Skin of body (tissue), 2 donors: ENCODE measurements around the gene SLC6A1. TPM values are rescaled to one million over a fixed set of nuclear protein-coding genes. Genes with fewer than 3 reads are reported as not detected.
A peak's percentile ranks its signal among the peaks of the same experiment; 100 is the strongest.

Source experiments
- DNase-seq: peaks from one replicate; lab custom pipeline; 2025; lab: John Stamatoyannopoulos, UW
- total RNA-seq: library from RNA; depleted of rRNA; stranded (reverse); fragments of >200 nt; gene quantifications from one replicate; pipeline ENCODE4 v1.2.3, GENCODE V29; 2014

Gene SLC6A1
- total RNA-seq, 1 donor from 2014 or later, result 1.7 TPM

DNA sequence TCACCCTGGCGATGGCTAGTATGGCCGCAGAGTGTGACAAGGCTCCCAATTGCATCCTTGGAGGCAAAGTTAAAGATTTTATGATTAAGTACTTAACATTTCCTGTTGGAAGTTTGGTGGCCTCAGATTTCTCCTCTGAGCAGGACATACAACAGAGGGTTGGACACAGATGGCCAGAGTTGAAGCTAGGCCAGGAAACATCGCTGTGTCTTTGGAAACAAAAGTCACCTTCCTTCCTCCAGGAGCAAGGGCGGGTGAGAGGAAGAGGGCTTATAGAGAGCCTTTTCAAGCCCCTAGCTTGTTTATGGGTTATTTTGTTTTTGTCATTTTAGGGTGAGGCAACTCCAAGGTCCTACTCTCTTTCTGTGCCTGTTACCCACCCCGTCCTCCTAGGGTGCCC, 24.2 kb downstream of the SLC6A1 start:
- no peak for DNase-seq

DNA sequence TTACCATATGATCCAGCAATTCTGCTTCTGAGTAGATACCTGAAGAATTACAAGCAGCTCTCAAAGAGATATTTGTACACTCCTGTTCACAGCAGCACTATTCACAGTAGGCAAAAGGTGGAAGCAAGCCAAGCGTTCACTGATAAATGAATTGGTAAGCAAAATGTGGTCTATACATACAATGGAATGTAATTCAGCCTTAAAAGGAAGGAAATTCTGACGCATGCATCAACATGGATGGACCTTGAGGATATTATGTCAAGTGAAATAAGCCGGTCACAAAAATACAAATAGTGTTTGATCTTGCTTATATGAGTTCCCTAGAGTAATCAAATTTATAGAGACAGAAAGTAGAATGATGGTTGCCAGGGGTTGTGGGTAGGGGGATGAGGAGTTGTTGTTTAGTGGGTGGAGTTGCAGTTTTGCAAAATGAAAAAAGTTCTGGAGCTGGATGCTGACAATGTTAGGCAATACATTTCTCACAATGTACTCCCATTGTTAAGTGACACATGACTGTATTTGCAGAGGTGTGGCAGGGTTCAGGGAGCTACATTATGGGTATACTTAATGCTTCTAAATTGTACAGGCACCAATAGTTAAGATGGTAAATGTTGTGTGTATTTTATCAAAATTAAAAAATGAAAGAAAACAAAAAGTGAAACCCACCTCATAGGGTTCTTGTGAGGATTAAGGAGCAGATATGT, 26.7 kb downstream of the SLC6A1 start:
- DNase-seq, result peak; percentile 5

DNA sequence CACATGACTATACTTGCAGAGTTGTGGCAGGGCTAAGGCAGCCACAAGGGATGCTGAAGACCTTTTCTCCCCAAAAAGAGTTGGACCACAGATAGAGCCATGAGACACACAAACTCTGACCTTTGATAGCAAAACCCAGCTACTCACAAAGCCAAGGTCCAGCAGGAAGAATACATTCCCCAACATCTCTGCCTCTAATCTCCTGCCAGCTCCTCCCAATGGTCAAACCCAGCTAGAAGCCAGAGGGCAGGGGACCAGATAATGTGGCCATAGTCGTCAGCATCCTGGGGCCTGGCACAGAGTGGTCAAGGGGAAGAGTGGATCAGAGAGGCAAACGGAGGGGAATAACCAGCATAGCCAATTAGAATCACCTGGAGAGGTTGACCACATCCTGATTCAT, 28.2 kb downstream of the SLC6A1 start:
- DNase-seq, result no peak

DNA sequence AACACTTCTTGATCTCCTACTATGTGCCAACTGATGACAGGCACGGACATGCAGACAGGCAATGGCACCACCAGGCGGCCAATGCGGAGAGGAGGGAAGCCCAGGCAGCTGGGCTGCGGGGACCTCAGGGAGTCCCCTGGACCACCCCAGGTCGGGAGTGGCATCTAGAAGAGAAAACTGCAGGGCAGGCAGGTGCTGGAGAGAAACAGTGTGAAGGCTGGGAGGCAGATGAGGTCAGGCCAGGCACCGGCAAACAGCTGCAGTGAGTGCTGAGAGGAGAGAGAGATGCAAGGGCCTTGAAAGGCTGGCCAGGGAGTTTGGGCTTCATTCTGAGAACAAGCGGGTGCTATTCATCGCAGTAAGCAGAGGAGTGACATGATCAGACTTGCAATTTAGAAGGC, 29.1 kb downstream of the SLC6A1 start:
- no peak for DNase-seq

DNA sequence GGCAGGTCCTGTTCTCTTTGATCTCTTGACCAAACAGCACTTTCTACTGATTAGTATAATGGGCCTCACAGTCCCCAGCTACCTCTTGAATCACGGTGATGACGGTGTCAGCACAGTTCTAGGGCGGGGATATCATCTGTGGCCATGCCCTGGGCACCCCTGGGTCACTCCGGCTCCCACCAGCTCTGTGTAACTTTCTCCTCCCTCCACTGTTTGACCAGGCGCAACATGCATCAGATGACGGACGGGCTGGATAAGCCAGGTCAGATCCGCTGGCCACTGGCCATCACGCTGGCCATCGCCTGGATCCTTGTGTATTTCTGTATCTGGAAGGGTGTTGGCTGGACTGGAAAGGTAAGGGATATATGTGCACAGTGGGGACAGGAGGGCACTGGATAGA, 29.6 kb downstream of the SLC6A1 start:
- DNase-seq, result no peak

DNA sequence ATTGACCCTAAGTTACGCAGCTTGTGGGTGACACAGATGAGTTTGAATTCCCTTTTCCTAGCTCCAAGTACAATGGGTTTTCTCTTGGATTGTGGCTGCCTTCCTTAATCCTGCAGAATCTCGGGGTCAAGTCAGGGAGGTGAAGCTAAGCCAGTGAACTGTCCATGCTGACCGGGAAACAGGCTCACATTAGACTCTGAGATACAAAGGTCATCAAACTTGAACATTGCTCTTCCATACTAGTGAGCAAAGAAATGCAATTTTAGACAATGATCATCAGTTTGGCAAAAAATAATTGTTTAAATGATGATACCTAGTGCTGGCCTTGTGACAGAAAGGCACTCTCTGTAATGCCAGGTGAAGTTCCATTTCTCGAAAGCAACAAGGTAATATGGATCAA, 31.6 kb downstream of the SLC6A1 start:
- DNase-seq, result no peak

DNA sequence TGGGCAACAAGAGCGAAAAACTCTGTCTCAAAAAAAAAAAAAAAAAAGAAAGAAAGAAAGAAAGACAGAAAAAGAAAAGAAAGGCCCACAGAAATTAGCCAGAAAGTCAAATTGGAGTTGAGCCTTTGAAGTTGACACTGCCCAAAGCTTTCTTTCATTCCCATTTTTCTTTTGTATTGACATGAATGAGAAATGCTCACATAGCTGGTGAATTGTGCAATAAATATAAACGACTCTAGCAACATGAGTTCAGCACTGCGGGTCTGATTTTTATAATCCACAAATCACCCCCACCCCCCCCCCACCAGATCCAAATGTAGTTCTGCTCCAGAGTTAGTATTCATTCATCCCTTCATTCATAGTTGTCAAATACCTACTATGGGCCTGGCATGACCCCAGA, 37.4 kb downstream of the SLC6A1 start:
- DNase-seq, result no peak

DNA sequence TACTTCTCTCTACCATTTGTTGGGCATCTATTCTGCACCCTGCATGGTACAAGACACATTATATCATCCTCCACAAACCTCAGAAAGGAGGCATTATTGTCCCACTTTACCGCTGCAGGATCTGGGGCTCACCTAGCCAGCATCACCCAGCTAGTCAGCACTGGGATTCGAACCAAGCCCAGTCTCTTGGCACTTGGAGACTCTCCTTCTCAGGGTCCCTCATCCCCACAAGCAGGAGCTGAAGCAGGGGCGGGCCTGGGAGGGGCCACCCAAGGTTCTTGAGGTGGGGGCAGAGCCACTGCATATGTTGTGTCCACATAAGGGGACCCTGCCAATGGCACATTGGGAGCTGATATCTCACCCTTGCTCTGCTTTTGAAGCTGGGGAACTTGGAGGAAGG, 41.3 kb downstream of the SLC6A1 start:
- DNase-seq, result no peak

DNA sequence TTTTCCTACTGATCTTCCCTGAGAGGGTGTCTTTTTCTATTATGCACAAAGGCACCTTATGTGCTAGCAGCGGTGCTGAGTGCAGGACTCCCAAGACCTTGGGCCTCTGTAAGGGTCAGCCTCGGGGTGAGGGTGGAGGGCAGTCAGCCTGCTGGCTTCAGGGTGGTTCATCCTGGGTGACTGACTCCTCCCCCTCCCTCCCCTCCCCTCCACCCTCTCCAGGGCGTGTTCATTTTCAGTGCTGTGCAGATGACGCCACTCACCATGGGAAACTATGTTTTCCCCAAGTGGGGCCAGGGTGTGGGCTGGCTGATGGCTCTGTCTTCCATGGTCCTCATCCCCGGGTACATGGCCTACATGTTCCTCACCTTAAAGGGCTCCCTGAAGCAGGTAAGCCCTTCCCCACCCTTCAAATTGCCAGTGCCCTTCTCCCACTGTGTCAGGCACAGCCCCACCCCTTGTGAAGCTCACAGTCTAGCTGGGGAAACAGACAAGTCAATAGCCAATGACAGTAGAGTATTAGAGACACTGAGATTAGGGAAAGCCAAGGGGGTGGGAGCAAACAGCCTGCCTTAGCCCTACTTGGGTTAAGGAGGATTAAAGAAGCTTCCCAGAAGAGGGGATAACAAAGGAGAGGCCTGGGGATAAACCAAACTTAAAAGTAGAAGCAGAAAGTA, 41.9 kb downstream of the SLC6A1 start:
- no peak for DNase-seq

DNA sequence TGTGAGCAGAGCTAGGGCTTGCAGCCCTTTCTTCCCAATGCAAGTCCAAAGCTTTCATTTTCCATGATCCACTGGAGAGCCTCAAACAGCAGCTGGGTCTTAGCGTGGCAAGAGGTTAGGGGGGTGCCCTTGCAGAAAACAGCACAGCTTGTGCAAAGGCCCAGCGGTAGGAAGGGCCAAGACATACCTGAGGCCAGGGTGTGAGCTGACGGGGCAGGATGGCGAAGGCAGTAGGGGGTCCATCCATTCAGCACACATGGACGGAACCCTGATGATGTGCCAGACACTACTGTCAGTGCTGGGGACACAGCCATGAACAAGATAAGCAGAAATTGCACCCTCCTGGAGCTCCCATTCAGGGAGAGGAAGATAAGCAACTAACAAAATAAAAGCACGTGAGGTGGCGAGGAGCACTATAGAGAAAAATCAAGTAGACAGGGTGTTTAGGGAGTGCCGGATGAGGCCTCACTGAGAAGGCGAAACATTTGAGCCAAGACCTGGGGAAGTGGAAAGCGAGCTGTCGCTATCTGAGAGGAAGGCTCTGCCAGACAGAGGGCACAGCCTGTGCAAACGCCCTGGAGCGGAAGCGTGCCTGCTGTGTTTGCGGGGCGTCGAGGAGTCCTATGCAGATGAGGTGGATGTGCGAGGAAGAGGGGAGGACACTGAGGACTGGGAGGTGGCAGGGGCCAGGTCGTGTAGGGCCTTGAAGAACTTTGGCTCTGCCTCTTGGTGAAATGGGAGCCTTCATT, 43.4 kb downstream of the SLC6A1 start:
- no peak for DNase-seq

DNA sequence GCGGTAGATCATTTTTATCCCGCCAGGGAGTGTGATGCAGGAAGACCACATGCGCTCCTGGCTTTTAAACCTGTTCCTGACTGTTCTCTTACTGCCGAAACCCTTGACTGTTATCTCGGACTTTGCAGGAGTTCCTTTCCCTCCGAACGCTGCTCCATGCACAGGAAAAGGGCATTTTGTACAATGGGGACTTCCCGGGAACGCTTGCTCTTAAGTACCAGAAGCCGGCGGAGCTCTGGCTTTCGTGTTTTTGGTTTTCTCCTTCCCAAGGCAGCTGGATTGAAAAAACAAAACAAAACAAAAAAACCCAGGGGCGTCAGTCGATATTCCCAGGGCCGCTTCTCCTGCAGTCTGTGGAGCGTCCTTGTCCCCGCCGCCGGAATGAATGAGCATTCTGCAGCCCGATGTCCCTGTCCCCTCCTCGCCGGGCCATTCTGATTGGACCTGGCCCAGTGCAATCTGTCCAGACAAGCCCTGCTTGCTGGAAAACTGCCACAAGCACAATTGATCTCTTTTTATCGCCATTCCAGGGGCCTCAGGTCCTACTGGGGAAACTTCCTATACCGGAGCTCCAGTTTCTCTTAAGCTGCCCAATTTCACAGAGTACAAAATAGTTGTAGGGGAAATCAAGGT, 44.8 kb downstream of the SLC6A1 start:
- no peak for DNase-seq

DNA sequence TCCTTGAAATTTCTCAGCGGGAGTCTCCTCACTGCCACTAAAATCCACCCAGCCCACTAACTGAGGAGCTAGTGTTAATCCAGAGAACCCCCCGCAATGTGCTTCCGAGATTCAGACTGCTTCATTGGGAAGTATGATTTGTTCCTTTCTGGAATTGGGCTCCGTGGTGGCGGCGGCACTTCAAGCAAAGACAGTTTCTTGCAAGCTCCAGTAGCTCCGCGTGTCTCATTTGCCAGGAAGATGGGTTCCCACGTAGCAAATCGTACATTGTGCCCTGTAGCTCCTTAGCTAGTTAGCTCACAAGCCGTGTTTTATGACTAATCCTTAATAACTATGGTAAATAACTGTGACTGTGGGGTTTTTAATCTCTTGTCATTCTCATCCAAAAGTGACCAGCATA, 45.4 kb downstream of the SLC6A1 start:
- no peak for DNase-seq

DNA sequence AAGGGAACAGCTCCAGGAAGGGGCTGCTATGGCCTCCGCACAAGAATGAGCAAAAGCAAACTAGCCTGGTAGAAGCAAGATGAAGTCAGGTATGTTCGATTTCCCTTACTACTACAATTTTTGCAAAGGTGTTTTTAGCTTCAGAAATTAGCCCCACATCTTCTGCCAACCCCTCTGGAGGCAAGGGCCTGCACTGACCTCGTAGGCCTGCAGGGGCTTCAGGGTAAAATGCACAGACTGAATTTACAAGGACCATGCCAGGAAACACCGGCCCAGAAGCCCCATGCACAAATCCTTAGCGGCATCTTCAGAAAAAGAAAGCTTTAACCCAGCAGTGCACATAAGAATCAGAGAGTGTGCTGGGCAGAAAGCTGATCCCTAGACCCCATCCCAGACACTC, 53.0 kb downstream of the SLC6A1 start:
- DNase-seq, result no peak

DNA sequence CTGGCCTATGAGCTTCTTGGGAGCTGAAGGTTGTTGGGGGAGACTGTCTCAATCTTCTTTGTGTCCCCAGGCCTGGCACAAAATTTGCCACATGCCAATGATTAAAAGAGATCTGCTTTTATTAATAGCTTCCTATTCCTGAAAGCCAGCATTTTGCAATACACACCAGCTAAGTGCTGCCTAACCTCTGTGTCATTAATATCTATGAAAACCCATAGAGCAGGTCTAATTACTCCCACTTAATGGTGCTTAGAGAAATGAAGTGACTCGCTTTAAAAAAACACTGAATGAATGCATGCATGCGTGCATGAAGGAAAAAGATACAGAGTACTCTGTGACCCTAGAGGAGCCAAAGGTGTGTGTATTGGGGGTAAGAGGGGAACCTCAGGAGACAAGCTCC, 55.0 kb downstream of the SLC6A1 start:
- DNase-seq, result no peak

DNA sequence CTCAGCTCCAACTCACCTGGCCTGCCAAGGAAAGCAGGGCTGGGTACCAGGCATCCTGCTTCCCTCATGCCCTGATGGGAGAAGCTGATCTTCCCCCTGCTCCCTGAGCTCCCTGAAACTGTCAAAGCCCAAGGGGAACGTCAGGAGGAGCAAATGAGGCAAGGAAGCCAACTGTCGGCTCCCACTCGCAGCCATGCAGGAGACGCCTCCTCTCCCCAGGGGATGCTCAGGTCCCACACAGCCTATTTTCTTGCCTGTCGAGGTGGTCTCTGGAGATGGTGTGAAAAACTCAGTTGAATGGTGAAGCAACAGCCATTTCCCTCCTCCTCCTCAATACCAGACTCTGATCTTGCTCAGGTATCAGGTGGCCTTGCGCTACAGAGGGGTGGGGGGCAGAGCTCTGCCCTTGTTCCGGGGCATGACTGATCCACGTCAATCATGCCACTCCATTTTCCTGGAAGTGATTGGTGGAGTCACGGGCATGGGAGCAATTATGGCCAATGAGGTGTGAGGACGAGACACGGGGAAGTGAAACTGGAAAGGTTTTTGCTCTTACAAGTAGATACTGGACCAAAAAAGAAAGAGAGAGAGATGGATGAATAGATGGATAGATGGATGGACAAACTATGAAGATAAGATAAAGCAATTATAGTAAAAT, 58.2 kb downstream of the SLC6A1 start:
- no peak for DNase-seq

DNA sequence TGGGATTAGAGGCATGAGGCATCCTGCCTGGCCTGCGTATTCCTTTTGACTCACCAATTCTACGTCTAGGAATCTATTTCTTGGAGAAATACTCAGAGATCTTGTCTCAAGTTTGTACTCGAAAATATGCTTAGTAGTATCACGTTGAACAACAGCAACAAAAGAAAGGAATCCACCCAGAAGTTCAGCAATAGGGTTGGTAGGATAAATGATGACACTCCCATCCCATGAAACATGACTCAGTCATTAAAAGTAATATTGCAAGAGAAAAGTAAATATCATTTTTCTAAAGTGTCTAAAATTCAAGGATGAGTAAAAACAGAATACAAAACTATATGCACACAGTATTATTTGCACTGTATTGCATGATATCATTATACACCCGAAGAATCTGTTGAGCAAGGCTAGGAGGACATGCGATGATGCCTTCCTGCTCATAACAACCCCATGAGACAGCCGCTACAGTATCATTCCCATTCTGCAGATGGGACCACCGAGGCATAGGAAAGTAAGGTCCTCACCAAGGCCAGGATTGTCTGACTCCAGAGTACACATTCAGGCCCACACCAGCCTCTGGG, 61.5 kb downstream of the SLC6A1 start:
- DNase-seq, result no peak

DNA sequence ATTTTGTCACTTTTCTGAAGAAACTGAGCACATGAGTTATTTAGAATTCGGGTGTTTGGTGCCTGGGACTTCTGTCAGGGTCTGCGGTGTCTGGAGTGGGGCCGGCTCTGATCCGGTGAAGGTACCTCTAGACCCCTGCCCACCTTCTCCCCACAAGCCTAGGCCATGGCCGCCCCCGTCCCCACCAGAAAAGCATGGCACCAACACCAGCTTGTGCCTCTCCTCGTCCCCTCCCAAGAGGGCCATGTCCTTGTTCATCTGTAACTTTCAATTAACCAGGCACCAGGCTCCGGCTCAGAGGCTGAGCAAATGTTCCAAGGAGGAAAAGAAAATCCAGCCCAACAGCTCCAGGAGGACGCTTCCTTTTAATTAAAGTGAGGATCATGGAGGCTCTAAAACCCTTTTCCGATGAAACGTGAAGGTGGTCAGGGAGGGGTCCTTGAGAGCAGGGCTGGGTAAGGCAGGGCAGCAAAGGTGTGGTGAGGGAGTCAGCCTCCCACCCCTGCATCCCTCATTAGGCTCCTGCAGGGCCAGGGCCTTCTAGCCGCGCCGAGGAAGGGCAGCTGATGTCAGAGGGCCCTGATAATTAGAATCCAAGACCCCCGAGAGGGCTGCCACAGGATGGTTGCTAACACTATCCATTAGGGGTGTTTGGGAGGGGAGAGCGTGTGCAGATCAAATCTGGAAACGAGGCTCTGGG, 62.3 kb downstream of the SLC6A1 start:
- DNase-seq, result no peak

DNA sequence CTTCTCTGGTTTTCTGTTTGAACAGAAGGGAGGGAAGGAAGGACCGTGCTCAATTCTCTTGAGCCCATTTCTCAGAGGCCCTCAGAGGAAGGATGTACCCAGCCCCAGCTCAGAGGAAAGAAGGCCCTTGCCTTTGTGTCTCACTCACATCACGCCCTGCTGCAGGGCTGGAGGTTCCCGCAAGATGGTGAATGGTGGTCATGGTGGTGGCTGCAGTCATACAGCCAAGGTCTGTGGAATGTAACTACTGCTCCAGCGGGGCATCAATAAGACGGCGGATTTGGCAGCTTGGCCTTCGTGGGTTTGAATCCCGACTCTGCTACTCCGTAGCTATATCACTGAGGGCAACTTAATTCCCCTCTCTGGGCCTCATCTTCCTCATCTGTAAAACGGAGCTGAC, 62.9 kb downstream of the SLC6A1 start:
- no peak for DNase-seq

DNA sequence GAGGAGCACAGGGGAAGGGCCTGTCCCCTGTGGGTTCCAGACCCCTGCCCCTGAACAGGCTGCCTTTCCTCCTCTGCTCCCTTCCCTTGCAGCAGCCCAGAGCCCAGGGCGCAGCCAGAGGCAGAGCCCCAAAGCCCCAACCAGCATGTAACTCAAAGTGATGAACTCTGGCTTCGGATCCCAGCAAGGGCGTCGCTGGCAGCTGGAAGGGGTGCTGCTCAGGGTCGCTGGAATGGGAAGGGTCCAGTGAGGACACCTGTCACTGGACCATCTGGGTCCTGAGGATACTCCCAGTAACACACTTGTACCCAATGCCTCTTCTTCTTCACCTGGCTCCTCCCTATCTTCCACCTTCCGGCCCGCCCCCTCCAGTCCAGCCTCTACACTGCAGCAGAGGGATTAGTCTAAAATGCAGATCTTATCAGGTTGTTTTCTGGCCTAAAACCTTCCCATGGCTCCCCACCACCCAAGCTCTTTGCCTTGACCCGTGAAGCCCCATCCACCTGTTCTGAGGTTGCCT, 64.0 kb downstream of the SLC6A1 start:
- no peak for DNase-seq

DNA sequence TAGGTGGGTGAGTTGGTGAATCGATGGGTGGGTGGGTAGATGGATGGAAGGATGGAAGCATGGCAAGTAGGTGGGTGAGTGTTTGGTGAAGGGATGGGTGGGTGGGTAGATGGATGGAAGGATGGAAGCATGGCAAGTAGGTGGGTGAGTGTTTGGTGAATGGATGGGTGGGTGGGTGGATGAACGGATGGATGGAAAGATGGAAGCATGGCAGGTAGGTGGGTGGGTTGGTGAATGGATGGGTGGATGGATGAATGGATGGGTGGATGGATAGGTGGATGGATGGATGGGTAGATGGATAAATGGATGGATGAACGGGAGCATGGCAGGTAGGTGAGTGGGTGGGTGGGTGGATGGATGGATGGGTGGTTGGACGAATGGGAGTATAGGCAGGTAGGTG, 65.1 kb downstream of the SLC6A1 start:
- DNase-seq, result no peak
